WTC11 (cell line): ENCODE data around the gene HIPK2. TPM values are rescaled to one million over a fixed set of nuclear protein-coding genes. Genes with fewer than 3 reads are reported as not detected.

Experiments used
- ATAC-seq: fragments of 200-7000 bp; cut with Tn5 transposase; 2 replicates; pipeline ENCODE4 v1.10.0; 2021; ENCODE audit warnings: mild to moderate bottlenecking, moderate library complexity
- CTCF ChIA-PET: fragments of 300-600 bp; sonication (Branson Sonifier 250); formaldehyde crosslinking; loops from one replicate; lab custom pipeline; 2021; ENCODE audit warnings: antibody characterized with exemption; lab: Charles Lee
- POLR2A ChIA-PET: fragments of 350-600 bp; sonication (Branson Sonifier 250); formaldehyde crosslinking; loops from one replicate; lab custom pipeline; 2021; ENCODE audit warnings: antibody characterized with exemption; lab: Charles Lee
- DNase-seq: peaks from one replicate; pipeline ENCODE4 v3.0.0; 2021; ENCODE audit warnings: low spot score
- H3K27ac Mint-ChIP-seq: 2 replicates; pipeline ENCODE4 v1.8.0; 2021; ENCODE audit warnings: mixed read lengths
- H3K27me3 Mint-ChIP-seq: 2 replicates; pipeline ENCODE4 v1.8.0; 2021; ENCODE audit warnings: low read depth, mild to moderate bottlenecking, moderate library complexity, mixed read lengths
- H3K36me3 Mint-ChIP-seq: 2 replicates; pipeline ENCODE4 v1.8.0; 2021; ENCODE audit warnings: mixed read lengths
- H3K4me1 Mint-ChIP-seq: 2 replicates; pipeline ENCODE4 v1.8.0; 2022; ENCODE audit warnings: mixed read lengths
- H3K4me3 Mint-ChIP-seq: 2 replicates; pipeline ENCODE4 v1.8.0; 2021; ENCODE audit warnings: mild to moderate bottlenecking, moderate library complexity, mixed read lengths
- H3K9me3 Mint-ChIP-seq: 2 replicates; pipeline ENCODE4 v1.8.0; 2021; ENCODE audit warnings: mixed read lengths
- ATF2 ChIP-seq: sonication (generic); formaldehyde crosslinking; IDR thresholded peaks from 2 replicates; pipeline ENCODE4 v1.8.1; 2022; ENCODE audit warnings: low read depth, missing genetic modification reagents, borderline replicate concordance
- CREB1 ChIP-seq: sonication (generic); formaldehyde crosslinking; IDR thresholded peaks from 2 replicates; pipeline ENCODE4 v1.8.0; 2023; ENCODE audit warnings: mild to moderate bottlenecking, missing genetic modification reagents
- CREM ChIP-seq: sonication (generic); formaldehyde crosslinking; IDR thresholded peaks from 2 replicates; pipeline ENCODE4 v1.8.1; 2022; ENCODE audit warnings: mild to moderate bottlenecking, missing genetic modification reagents, moderate library complexity
- E2F4 ChIP-seq: sonication (generic); formaldehyde crosslinking; IDR thresholded peaks from 2 replicates; pipeline ENCODE4 v1.8.1; 2022; ENCODE audit warnings: low read depth, mild to moderate bottlenecking, moderate library complexity, missing genetic modification reagents, borderline replicate concordance
- EMX1 ChIP-seq: fragments of 250-450 bp; sonication (Bioruptor Pico); IDR thresholded peaks from 2 replicates; pipeline ENCODE4 v1.8.0; 2021; ENCODE audit warnings: mild to moderate bottlenecking
- FOXJ3 ChIP-seq: sonication (generic); formaldehyde crosslinking; IDR thresholded peaks from 2 replicates; pipeline ENCODE4 v1.9.0; 2021; ENCODE audit warnings: missing genetic modification reagents, mild to moderate bottlenecking, borderline replicate concordance
- FOXP4 ChIP-seq: sonication (generic); formaldehyde crosslinking; IDR thresholded peaks from 2 replicates; pipeline ENCODE4 v1.8.0; 2022; ENCODE audit warnings: mild to moderate bottlenecking, missing genetic modification reagents
- GTF2I ChIP-seq: fragments of 250-450 bp; sonication (Bioruptor Pico); conservative IDR thresholded peaks from 2 replicates; pipeline ENCODE4 v1.4.0; 2021; ENCODE audit warnings: mild to moderate bottlenecking
- JAZF1 ChIP-seq: fragments of 250-450 bp; sonication (Bioruptor Pico); IDR thresholded peaks from 2 replicates; pipeline ENCODE4 v1.9.0; 2021; ENCODE audit warnings: moderate library complexity, mild to moderate bottlenecking, inconsistent platforms
- MXD4 ChIP-seq: fragments of 250-450 bp; sonication (Bioruptor Pico); IDR thresholded peaks from 2 replicates; pipeline ENCODE4 v1.8.0; 2021; ENCODE audit warnings: mild to moderate bottlenecking, moderate library complexity, borderline replicate concordance
- NFE2L1 ChIP-seq: sonication (generic); formaldehyde crosslinking; IDR thresholded peaks from 2 replicates; pipeline ENCODE4 v1.8.1; 2023; ENCODE audit warnings: missing genetic modification reagents
- RORB ChIP-seq: fragments of 250-450 bp; sonication (Bioruptor Pico); IDR thresholded peaks from 2 replicates; pipeline ENCODE4 v1.9.0; 2021; ENCODE audit warnings: mild to moderate bottlenecking
- SOX15 ChIP-seq: fragments of 250-450 bp; sonication (Bioruptor Pico); IDR thresholded peaks from 2 replicates; pipeline ENCODE4 v1.9.0; 2021; ENCODE audit warnings: mild to moderate bottlenecking
- TCF7 ChIP-seq: sonication (generic); formaldehyde crosslinking; IDR thresholded peaks from 2 replicates; pipeline ENCODE4 v1.8.0; 2022; ENCODE audit warnings: mild to moderate bottlenecking, low read depth, missing genetic modification reagents, moderate library complexity
- TEAD1 ChIP-seq: sonication (generic); formaldehyde crosslinking; IDR thresholded peaks from 2 replicates; pipeline ENCODE4 v1.8.0; 2022; ENCODE audit warnings: mild to moderate bottlenecking, missing genetic modification reagents
- ZNF121 ChIP-seq: sonication (generic); formaldehyde crosslinking; IDR thresholded peaks from 2 replicates; pipeline ENCODE4 v1.8.0; 2023; ENCODE audit warnings: missing genetic modification reagents
- ZNF232 ChIP-seq: sonication (generic); formaldehyde crosslinking; IDR thresholded peaks from 2 replicates; pipeline ENCODE4 v1.8.0; 2022; ENCODE audit warnings: mild to moderate bottlenecking, missing genetic modification reagents
- total RNA-seq: library from RNA; stranded (reverse); gene quantifications from 3 replicates; pipeline ENCODE4 v1.2.3, GENCODE V29; 2021
- TF ChIP-seq, protein P1 (sequence below): fragments of 250-450 bp; sonication (Bioruptor Pico); IDR thresholded peaks from 2 replicates; pipeline ENCODE4 v1.9.0; 2021; ENCODE audit warnings: mild to moderate bottlenecking
- TF ChIP-seq, protein P2 (sequence below): fragments of 250-450 bp; sonication (Bioruptor Pico); conservative IDR thresholded peaks from 2 replicates; pipeline ENCODE4 v1.9.0; 2021; ENCODE audit warnings: mild to moderate bottlenecking
- TF ChIP-seq, protein P3 (sequence below): sonication (generic); formaldehyde crosslinking; IDR thresholded peaks from 2 replicates; pipeline ENCODE4 v1.8.1; 2022; ENCODE audit warnings: mild to moderate bottlenecking, moderate library complexity, missing genetic modification reagents

HIPK2 gene
- total RNA-seq, 1 experiment from 2014 or later, result 25.3 TPM

- TF ChIP-seq, protein P1, sequence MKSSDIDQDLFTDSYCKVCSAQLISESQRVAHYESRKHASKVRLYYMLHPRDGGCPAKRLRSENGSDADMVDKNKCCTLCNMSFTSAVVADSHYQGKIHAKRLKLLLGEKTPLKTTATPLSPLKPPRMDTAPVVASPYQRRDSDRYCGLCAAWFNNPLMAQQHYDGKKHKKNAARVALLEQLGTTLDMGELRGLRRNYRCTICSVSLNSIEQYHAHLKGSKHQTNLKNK (CRISPR knock-in tag), result no peak
- no peak for TF ChIP-seq FOXP4 (CRISPR knock-in tag)
- TF ChIP-seq RORB (CRISPR knock-in tag), result no peak
- TF ChIP-seq, protein P2, sequence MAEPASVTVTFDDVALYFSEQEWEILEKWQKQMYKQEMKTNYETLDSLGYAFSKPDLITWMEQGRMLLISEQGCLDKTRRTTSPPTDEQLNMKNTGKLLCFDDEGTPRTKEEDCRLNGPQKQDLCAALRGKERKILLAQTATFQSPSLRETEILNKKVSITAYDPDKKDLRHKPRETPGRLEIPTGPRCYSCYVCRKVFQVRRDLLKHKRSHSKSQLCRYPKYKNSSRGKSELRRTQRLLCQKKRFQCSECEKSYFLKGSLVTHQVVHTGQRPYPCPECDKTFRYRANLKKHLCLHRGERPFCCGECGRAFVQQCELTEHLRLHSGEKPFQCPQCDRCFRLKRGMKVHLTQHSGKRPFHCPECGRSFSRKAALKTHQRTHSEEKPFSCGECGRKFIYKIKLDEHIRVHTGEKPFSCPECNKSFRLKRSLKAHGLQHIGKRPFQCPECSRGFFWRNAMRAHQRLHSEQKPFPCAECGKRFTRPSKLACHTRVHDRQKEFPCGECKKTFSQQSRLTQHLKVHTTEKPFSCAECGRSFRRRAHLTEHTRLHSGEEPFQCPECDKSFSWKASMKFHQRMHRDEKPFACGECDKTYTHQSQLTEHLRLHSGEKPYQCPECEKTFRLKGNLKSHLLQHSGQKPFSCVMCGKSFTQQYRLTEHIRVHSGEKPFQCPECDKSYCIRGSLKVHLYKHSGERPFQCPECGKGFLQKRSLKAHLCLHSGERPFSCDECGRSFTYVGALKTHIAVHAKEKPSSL (CRISPR knock-in tag), result no peak
- TF ChIP-seq GTF2I (CRISPR knock-in tag), result no peak
- no peak for TF ChIP-seq CREB1 (CRISPR knock-in tag)
- no peak for TF ChIP-seq FOXJ3
These were observed 14.5 kb downstream of the HIPK2 start (continued) for GRCh38 chr7:139763330-139763729.

GRCh38 chr7:139762886-139763285 lies 14.9 kb downstream of the HIPK2 start:
- no peak for TF ChIP-seq NFE2L1 (CRISPR knock-in tag)
- TF ChIP-seq SOX15 (CRISPR knock-in tag), result no peak
- no peak for TF ChIP-seq TCF7 (CRISPR knock-in tag)
- no peak for TF ChIP-seq JAZF1
- no peak for TF ChIP-seq MXD4 (CRISPR knock-in tag)
- no peak for TF ChIP-seq CREM (CRISPR knock-in tag)
- TF ChIP-seq GTF2I (CRISPR knock-in tag), result no peak
- TF ChIP-seq CREB1 (CRISPR knock-in tag), result no peak
- TF ChIP-seq, protein P3, sequence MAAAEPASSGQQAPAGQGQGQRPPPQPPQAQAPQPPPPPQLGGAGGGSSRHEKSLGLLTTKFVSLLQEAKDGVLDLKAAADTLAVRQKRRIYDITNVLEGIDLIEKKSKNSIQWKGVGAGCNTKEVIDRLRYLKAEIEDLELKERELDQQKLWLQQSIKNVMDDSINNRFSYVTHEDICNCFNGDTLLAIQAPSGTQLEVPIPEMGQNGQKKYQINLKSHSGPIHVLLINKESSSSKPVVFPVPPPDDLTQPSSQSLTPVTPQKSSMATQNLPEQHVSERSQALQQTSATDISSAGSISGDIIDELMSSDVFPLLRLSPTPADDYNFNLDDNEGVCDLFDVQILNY (CRISPR knock-in tag), result no peak
- no peak for TF ChIP-seq EMX1
- TF ChIP-seq TEAD1 (CRISPR knock-in tag), result no peak
- no peak for TF ChIP-seq ZNF232 (CRISPR knock-in tag)
- TF ChIP-seq ZNF121 (CRISPR knock-in tag), result no peak
- TF ChIP-seq E2F4 (CRISPR knock-in tag), result no peak
- no peak for TF ChIP-seq ATF2
- H3K9me3 Mint-ChIP-seq, result no peaks in the 10 kb centered on the region
- ATAC-seq, result no peak
- no peak overlapping the region for H3K4me3 Mint-ChIP-seq
- no peaks in the 10 kb centered on the region for H3K36me3 Mint-ChIP-seq
- POLR2A ChIA-PET, result interaction anchor here (0.6 kb wide), 1 partner anchor 161 kb away, joined by 8 read pairs; no protein-coding TSS in a partner anchor
- peaks cover 20% of the 10 kb centered on the region for H3K4me1 Mint-ChIP-seq
- CTCF ChIA-PET, result no interaction called here
- peak overlapping the region; percentile 41 for H3K27ac Mint-ChIP-seq
- no peaks in the 10 kb centered on the region for H3K27me3 Mint-ChIP-seq
- DNase-seq, result no peak
